Peyer's patch (tissue), 4 donors: Measurements from ENCODE around the gene NSMCE3. TPM values are rescaled to one million over a fixed set of nuclear protein-coding genes. Genes with fewer than 3 reads are reported as not detected.

Experiments used
- DNase-seq, 3 donors: peaks; one replicate each; pipeline ENCODE4 v3.0.0-alpha.2; 2017 to 2019
- H3K27ac ChIP-seq, 4 donors: fragments of 200-600 bp; sonication (generic); one replicate each; pipeline ENCODE4 v1.5.1; 2016 to 2019
- H3K27me3 ChIP-seq, 2 donors: fragments of 200-600 bp; sonication (generic); one replicate each; pipeline ENCODE4 v1.5.1; 2019
- H3K36me3 ChIP-seq, 3 donors: fragments of 200-600 bp; sonication (generic); one replicate each; pipeline ENCODE4 v1.5.1; 2016 to 2019
- H3K4me1 ChIP-seq, 4 donors: fragments of 200-600 bp; sonication (generic); one replicate each; pipeline ENCODE4 v1.5.1; 2016 to 2019
- H3K4me3 ChIP-seq, 4 donors: fragments of 200-600 bp; sonication (generic); 1 replicate in 3 of 4; 2 replicates in 1 of 4; pipeline ENCODE4 v1.5.1; 2016 to 2019; ENCODE audit warnings: mild to moderate bottlenecking in 1 of 4
- H3K9me3 ChIP-seq, 4 donors: fragments of 200-600 bp; sonication (generic); one replicate each; pipeline ENCODE4 v1.5.1; 2016 to 2019; ENCODE audit warnings: mild to moderate bottlenecking in 1 of 4
- POLR2A ChIP-seq, 2 donors: fragments of 450-650 bp; IDR thresholded peaks; one replicate each; pipeline ENCODE4 v1.5.1; 2017; ENCODE audit warnings: antibody characterized with exemption in 2 of 2, mild to moderate bottlenecking in 2 of 2, moderate library complexity in 2 of 2
- small RNA-seq, 2 donors: library from RNA; depleted of rRNA; stranded (forward); fragments of <200 nt; gene quantifications; one replicate each; pipeline ENCODE3, GENCODE V24; 2016
- total RNA-seq, 4 donors: library from RNA; depleted of rRNA; stranded (reverse); fragments of >200 nt; gene quantifications; one replicate each; pipeline ENCODE4 v1.1.0, GENCODE V29; 2016
- TF ChIP-seq, protein P1 (sequence below), 6 experiments: fragments of 450-650 bp in 4 of 6; fragments of 200-600 bp in 2 of 6; sonication (generic) in 1 of 6; IDR thresholded peaks; one replicate each; pipeline ENCODE4 v1.5.1; 2017 to 2019; ENCODE audit warnings: antibody characterized with exemption in 6 of 6, mild to moderate bottlenecking in 3 of 6, moderate library complexity in 1 of 6

Gene NSMCE3
- total RNA-seq, 4 donors from 2014 or later: 2.5 to 5.1 (median 3.7) TPM

DNA sequence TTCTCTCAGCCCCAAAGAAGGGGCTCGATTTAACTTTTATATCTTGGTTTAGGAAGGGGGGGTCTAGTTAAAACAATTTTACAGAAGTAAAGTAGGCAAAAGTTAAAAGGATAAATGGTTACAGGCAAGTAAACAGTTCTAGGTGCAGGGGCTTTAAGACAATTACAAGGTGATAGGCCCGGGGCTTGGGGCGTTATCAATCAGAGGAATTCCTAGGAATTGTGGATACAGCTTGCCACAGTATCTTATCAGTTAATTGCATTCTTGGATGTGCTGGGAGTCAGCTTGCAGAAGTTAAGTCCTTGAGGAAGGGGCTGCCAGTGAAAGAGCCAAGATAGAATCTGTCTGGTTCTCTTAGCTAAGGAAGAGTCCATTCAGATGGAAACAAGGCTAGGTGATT lies 52.7 kb downstream of the NSMCE3 start:
- TF ChIP-seq POLR2A (IDR thresholded peaks at IDR 0.05): no peak
- TF ChIP-seq, protein P1, sequence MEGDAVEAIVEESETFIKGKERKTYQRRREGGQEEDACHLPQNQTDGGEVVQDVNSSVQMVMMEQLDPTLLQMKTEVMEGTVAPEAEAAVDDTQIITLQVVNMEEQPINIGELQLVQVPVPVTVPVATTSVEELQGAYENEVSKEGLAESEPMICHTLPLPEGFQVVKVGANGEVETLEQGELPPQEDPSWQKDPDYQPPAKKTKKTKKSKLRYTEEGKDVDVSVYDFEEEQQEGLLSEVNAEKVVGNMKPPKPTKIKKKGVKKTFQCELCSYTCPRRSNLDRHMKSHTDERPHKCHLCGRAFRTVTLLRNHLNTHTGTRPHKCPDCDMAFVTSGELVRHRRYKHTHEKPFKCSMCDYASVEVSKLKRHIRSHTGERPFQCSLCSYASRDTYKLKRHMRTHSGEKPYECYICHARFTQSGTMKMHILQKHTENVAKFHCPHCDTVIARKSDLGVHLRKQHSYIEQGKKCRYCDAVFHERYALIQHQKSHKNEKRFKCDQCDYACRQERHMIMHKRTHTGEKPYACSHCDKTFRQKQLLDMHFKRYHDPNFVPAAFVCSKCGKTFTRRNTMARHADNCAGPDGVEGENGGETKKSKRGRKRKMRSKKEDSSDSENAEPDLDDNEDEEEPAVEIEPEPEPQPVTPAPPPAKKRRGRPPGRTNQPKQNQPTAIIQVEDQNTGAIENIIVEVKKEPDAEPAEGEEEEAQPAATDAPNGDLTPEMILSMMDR (IDR thresholded peaks at IDR 0.05): no peak
- H3K27ac ChIP-seq: no peak overlapping the region
- no peak overlapping the region for H3K4me3 ChIP-seq

More for the DNA sequence above, 52.7 kb downstream of the NSMCE3 start:
- DNase-seq: no peak
- Histone ChIP-seq H3K36me3 (no peaks in the 10 kb centered on the region), H3K9me3 (no peaks in the 10 kb centered on the region), H3K27me3 (no peaks in the 10 kb centered on the region), H3K4me1 (no peaks in the 10 kb centered on the region)

Small RNAs within 50 kb of the gene (small RNA-seq; reads per million reads assigned to genes)
- 0 reads per million in 2 donors for gene RF00201
